ENCODE results near the gene CDH4. TPM values are rescaled to one million over a fixed set of nuclear protein-coding genes. Genes with fewer than 3 reads are reported as not detected.

Gene CDH4
- total RNA-seq, 1 donor from 2014 or later: 8.9 TPM

DNA sequence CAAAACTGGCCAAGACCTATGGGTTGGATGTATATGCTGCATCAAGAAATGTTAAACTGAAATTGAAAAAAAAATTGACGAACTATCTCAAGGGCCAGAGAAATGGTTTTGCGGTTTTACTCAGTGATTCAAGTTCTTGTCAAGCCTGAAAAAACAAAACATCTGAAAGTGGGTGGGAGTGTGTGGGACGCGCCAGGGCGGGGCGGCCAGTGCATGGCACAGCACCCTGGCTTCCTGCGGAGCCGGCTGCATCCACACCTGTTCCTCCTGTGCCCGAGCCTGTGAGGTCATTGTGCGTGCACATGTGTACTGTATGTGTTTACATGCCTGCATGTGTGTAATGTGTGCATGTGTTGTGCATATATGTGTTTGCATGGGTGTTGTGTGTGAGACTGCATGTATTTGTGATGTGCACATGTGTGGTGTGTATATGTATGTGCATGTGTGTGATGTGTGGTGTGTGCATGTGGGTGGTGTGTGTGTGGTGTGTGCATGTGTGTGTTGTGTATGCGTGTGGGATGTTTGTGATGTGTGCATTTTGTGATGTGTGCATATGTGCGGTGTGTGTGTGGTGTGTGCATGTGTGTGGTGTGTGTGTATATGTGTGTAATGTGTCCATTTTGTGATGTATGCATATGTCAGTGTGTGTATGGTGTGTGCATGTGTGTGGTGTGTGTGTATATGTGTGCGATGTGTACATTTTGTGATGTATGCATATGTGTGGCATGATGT lies 59.8 kb downstream of the CDH4 start:
- no peaks in the 10 kb centered on the region for H3K27me3 Mint-ChIP-seq (ENCODE audit: low read depth)
- H3K4me3 Mint-ChIP-seq: no peak overlapping the region
- H3K36me3 Mint-ChIP-seq (ENCODE audit: low read depth): no peaks in the 10 kb centered on the region
- no peak for DNase-seq (ENCODE audit: low read depth, low spot score)
- no peaks in the 10 kb centered on the region for H3K9me3 Mint-ChIP-seq
- H3K4me1 Mint-ChIP-seq: peaks cover 19% of the 10 kb centered on the region
- no peak overlapping the region for H3K27ac Mint-ChIP-seq (ENCODE audit: unreplicated experiment)
- TF ChIP-seq, protein P1, sequence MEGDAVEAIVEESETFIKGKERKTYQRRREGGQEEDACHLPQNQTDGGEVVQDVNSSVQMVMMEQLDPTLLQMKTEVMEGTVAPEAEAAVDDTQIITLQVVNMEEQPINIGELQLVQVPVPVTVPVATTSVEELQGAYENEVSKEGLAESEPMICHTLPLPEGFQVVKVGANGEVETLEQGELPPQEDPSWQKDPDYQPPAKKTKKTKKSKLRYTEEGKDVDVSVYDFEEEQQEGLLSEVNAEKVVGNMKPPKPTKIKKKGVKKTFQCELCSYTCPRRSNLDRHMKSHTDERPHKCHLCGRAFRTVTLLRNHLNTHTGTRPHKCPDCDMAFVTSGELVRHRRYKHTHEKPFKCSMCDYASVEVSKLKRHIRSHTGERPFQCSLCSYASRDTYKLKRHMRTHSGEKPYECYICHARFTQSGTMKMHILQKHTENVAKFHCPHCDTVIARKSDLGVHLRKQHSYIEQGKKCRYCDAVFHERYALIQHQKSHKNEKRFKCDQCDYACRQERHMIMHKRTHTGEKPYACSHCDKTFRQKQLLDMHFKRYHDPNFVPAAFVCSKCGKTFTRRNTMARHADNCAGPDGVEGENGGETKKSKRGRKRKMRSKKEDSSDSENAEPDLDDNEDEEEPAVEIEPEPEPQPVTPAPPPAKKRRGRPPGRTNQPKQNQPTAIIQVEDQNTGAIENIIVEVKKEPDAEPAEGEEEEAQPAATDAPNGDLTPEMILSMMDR (conservative IDR thresholded peaks at IDR 0.05): no peak

GRCh38 chr20:61312925-61313324 lies 60.9 kb downstream of the CDH4 start:
- Mint-ChIP-seq H3K9me3 (no peaks in the 10 kb centered on the region), H3K4me3 (no peak overlapping the region), H3K4me1 (peaks cover 9% of the 10 kb centered on the region), H3K27me3 (ENCODE audit: low read depth) (no peaks in the 10 kb centered on the region), H3K27ac (ENCODE audit: unreplicated experiment) (no peak overlapping the region), H3K36me3 (ENCODE audit: low read depth) (no peaks in the 10 kb centered on the region)
- TF ChIP-seq, protein P1 (conservative IDR thresholded peaks at IDR 0.05): no peak
- DNase-seq (ENCODE audit: low read depth, low spot score): no peak

- peaks cover 5% of the 10 kb centered on the region for H3K4me1 Mint-ChIP-seq
- no peaks in the 10 kb centered on the region for H3K9me3 Mint-ChIP-seq
- no peak overlapping the region for H3K27ac Mint-ChIP-seq (ENCODE audit: unreplicated experiment)
- H3K4me3 Mint-ChIP-seq: no peak overlapping the region
- H3K27me3 Mint-ChIP-seq (ENCODE audit: low read depth): no peaks in the 10 kb centered on the region
- TF ChIP-seq, protein P1 (conservative IDR thresholded peaks at IDR 0.05): no peak
- no peak for DNase-seq (ENCODE audit: low read depth, low spot score)
- no peaks in the 10 kb centered on the region for H3K36me3 Mint-ChIP-seq (ENCODE audit: low read depth)
These were observed 61.3 kb downstream of the CDH4 start for GRCh38 chr20:61313396-61313795.

GRCh38 chr20:61314326-61315010 lies 62.4 kb downstream of the CDH4 start:
- no peak overlapping the region for H3K27ac Mint-ChIP-seq (ENCODE audit: unreplicated experiment)
- H3K9me3 Mint-ChIP-seq: no peaks in the 10 kb centered on the region
- no peaks in the 10 kb centered on the region for H3K4me1 Mint-ChIP-seq
- H3K27me3 Mint-ChIP-seq (ENCODE audit: low read depth): no peaks in the 10 kb centered on the region
- H3K4me3 Mint-ChIP-seq: no peak overlapping the region
- TF ChIP-seq, protein P1 (conservative IDR thresholded peaks at IDR 0.05): no peak
- no peaks in the 10 kb centered on the region for H3K36me3 Mint-ChIP-seq (ENCODE audit: low read depth)
- DNase-seq (ENCODE audit: low read depth, low spot score): no peak

DNA sequence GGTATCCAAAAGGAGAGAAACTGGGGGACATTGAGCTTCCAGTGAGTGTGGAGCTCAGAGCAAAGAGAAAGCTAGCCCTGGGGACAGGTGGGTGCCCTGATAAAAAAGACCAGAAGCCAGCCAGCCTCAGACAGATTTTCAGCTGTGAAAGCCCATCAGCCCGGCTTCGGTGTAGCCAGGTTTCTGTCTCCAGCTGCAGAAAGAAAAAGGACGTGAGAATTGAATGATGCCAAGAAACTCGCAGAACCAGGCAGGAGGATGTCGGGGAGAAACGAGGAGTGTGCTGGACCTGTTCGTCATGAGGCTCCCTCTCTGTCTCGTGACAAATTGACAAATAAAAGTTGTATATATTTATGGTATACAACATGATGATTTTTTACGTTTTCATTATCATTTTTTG lies 63.3 kb downstream of the CDH4 start:
- Mint-ChIP-seq H3K27ac (ENCODE audit: unreplicated experiment) (no peak overlapping the region), H3K9me3 (no peaks in the 10 kb centered on the region), H3K4me1 (no peaks in the 10 kb centered on the region), H3K4me3 (no peak overlapping the region), H3K36me3 (ENCODE audit: low read depth) (no peaks in the 10 kb centered on the region), H3K27me3 (ENCODE audit: low read depth) (no peaks in the 10 kb centered on the region)
- TF ChIP-seq, protein P1 (conservative IDR thresholded peaks at IDR 0.05): no peak
- DNase-seq (ENCODE audit: low read depth, low spot score): no peak

Data from neural crest cell (in vitro differentiated cells).